H1 (cell line): ENCODE results near the gene CAMP. TPM values are rescaled to one million over a fixed set of nuclear protein-coding genes. Genes with fewer than 3 reads are reported as not detected.

Experiments used
- ASH2L ChIP-seq: fragments of 200-600, 300-600 bp; sonication (generic); IDR thresholded peaks from one replicate; pipeline ENCODE4 v1.7.1; 2017; ENCODE audit warnings: low read length
- BACH1 ChIP-seq: IDR thresholded peaks from 2 replicates; pipeline ENCODE4 v1.6.1; 2012; ENCODE audit warnings: low read length, improper control_type of control experiment
- CHD7 ChIP-seq: fragments of 300-600 bp; sonication (generic); IDR thresholded peaks from 2 replicates; pipeline ENCODE4 v1.7.1; 2012; ENCODE audit warnings: low read length, moderate library complexity, mild to moderate bottlenecking, inconsistent platforms; ENCODE audit not compliant: insufficient replicate concordance
- E2F6 ChIP-seq: IDR thresholded peaks from 2 replicates; pipeline ENCODE4 v1.6.1; 2012; ENCODE audit warnings: inconsistent platforms
- KDM5A ChIP-seq: fragments of 200-600 bp; IDR thresholded peaks from 2 replicates; pipeline ENCODE4 v1.7.1; 2012; ENCODE audit warnings: mild to moderate bottlenecking, low read length, inconsistent platforms, mixed read lengths
- NRF1 ChIP-seq: IDR thresholded peaks from 2 replicates; pipeline ENCODE4 v1.6.1; 2011; ENCODE audit warnings: mild to moderate bottlenecking, low read depth, low read length, improper control_type of control experiment
- SAP30 ChIP-seq: fragments of 300-600 bp; sonication (generic); IDR thresholded peaks from 2 replicates; pipeline ENCODE4 v1.7.1; 2012; ENCODE audit warnings: low read length, moderate library complexity, mild to moderate bottlenecking, inconsistent platforms; ENCODE audit not compliant: insufficient read depth, insufficient replicate concordance
- SP2 ChIP-seq: IDR thresholded peaks from 2 replicates; pipeline ENCODE4 v1.6.1; 2012; ENCODE audit warnings: mild to moderate bottlenecking, low read length, inconsistent platforms
- TAF1 ChIP-seq: IDR thresholded peaks from 2 replicates; pipeline ENCODE4 v1.6.1; 2011; ENCODE audit warnings: mild to moderate bottlenecking, low read depth, low read length
- polyA plus RNA-seq, 7 experiments: library from polyadenylated mRNA; depleted of rRNA in 3 of 7; stranded (reverse) in 5 of 7; unstranded in 2 of 7; fragments of >200 nt in 5 of 7; fragments of 200-250 nt in 2 of 7; gene quantifications; 1 replicate in 5 of 7; 2 replicates in 1 of 7; 4 replicates in 1 of 7; pipeline versions ENCODE4 v1.2.1 to v1.2.3, GENCODE V29; 2011 to 2013; ENCODE audit warnings: missing spikeins in 2 of 7, mixed read lengths in 2 of 7
- total RNA-seq: library from RNA; stranded (reverse); fragmentation: NEBNext Ultra II Directional; extraction: Animal tissue kit (Norgen Biotek cat#: 25700); gene quantifications from 2 replicates; pipeline ENCODE4 v1.2.1, GENCODE V29; 2021

Gene CAMP
- total and polyA plus RNA-seq, 2 of the 8 experiments (the other 6 are each of a cell fraction or from before 2014, with no cell fraction given): not detected

- no peak for TF ChIP-seq SP2
- no peak for TF ChIP-seq KDM5A
- peak; percentile 65 for TF ChIP-seq TAF1
- TF ChIP-seq ASH2L: peak; percentile 50
- TF ChIP-seq BACH1: no peak
- no peak for TF ChIP-seq NRF1
- peak; percentile 97 for TF ChIP-seq E2F6
- TF ChIP-seq SAP30: no peak
- no peak for TF ChIP-seq CHD7
Observed at GRCh38 chr3:48240000-48240963, 17.0 kb downstream of the CAMP start (continued).
